ENCODE measurements around the gene ARHGAP10. TPM values are rescaled to one million over a fixed set of nuclear protein-coding genes. Genes with fewer than 3 reads are reported as not detected.

Gene ARHGAP10
- total and polyA plus RNA-seq, 2 donors (not counting 1 experiment from before 2014, with no cell fraction given), result 0.10 to 0.34 TPM

DNA sequence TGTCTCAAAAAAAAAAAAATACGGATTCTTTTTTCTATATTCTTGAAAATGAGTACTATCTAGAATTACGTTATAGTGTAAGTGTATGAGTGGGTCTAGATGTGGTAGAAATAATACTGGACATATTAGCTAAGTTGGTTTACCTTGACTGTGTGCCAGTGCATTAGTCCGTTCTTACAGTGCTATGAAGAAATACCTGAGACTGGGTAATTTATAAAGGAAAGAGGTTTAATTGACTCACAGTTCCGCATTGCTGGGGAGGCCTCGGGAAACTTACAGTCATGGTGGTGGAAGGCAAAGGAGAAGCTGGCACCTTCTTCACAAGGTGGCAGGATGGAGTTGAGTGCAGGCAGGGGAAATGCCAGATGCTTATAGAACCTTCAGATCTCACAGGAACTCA is 92.4 kb downstream of the ARHGAP10 start:
- TF ChIP-seq, protein P1, sequence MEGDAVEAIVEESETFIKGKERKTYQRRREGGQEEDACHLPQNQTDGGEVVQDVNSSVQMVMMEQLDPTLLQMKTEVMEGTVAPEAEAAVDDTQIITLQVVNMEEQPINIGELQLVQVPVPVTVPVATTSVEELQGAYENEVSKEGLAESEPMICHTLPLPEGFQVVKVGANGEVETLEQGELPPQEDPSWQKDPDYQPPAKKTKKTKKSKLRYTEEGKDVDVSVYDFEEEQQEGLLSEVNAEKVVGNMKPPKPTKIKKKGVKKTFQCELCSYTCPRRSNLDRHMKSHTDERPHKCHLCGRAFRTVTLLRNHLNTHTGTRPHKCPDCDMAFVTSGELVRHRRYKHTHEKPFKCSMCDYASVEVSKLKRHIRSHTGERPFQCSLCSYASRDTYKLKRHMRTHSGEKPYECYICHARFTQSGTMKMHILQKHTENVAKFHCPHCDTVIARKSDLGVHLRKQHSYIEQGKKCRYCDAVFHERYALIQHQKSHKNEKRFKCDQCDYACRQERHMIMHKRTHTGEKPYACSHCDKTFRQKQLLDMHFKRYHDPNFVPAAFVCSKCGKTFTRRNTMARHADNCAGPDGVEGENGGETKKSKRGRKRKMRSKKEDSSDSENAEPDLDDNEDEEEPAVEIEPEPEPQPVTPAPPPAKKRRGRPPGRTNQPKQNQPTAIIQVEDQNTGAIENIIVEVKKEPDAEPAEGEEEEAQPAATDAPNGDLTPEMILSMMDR (IDR thresholded peaks at IDR 0.05), result no peak
- TF ChIP-seq EZH2 (IDR thresholded peaks at IDR 0.05; ENCODE audit: borderline replicate concordance, insufficient read depth, low read depth, low read length, poor library complexity, severe bottlenecking), result no peak
- Histone ChIP-seq H3K4me1 (ENCODE audit: control insufficient read depth in 2 of 2, insufficient read depth in 2 of 2, low read length in 2 of 2) (no peaks in the 10 kb centered on the region), H3K36me3 (replicated peaks in 1 of 2; ENCODE audit: control extremely low read depth in 1 of 2, control insufficient read depth in 1 of 2, extremely low read depth in 1 of 2, insufficient read depth in 2 of 2, low read length in 1 of 2) (no peaks in the 10 kb centered on the region), H2AFZ (ENCODE audit: insufficient read depth, low read depth, low read length, poor library complexity, severe bottlenecking) (no peak overlapping the region), H4K20me1 (ENCODE audit: control insufficient read depth, insufficient read depth, low read length, poor library complexity, severe bottlenecking) (no peaks in the 10 kb centered on the region), H3K79me2 (ENCODE audit: control insufficient read depth, insufficient read depth, low read length) (no peaks in the 10 kb centered on the region), H3K4me2 (replicated peaks; ENCODE audit: low read depth, low read length, poor library complexity, severe bottlenecking) (no peak overlapping the region), H3K9ac (ENCODE audit: low read length) (no peak overlapping the region), H3K9me3 (ENCODE audit: control extremely low read depth in 1 of 3, control insufficient read depth in 2 of 3, insufficient read depth in 1 of 3, low read length in 2 of 3) (no peaks in the 10 kb centered on the region), H3K27ac (ENCODE audit: low read length in 2 of 2) (no peak overlapping the region), H3K4me3 (ENCODE audit: control extremely low read depth in 1 of 5, extremely low read depth in 1 of 5, insufficient read depth in 1 of 5, low read depth in 2 of 5, low read length in 4 of 5) (no peak overlapping the region), H3K27me3 (replicated peaks in 1 of 4; ENCODE audit: control extremely low read depth in 1 of 4, control insufficient read depth in 3 of 4, insufficient read depth in 4 of 4, low read length in 3 of 4) (no peaks in the 10 kb centered on the region)
- Mint-ChIP-seq H3K9me3 (ENCODE audit: insufficient read depth) (no peaks in the 10 kb centered on the region), H3K27ac (no peak overlapping the region), H3K4me1 (no peaks in the 10 kb centered on the region), H3K4me3 (no peak overlapping the region), H3K27me3 (no peaks in the 10 kb centered on the region)
- 98% methylated on average over 4 of the region's 5 CpGs for WGBS (ENCODE audit: insufficient coverage)
- CTCF ChIA-PET, result no interaction called here
- ATAC-seq (ENCODE audit: low read depth), result no peak
- intact Hi-C loops (cut with micrococcal nuclease), result no loop called here
- no peak for DNase-seq
- POLR2A ChIA-PET, result no interaction called here

DNA sequence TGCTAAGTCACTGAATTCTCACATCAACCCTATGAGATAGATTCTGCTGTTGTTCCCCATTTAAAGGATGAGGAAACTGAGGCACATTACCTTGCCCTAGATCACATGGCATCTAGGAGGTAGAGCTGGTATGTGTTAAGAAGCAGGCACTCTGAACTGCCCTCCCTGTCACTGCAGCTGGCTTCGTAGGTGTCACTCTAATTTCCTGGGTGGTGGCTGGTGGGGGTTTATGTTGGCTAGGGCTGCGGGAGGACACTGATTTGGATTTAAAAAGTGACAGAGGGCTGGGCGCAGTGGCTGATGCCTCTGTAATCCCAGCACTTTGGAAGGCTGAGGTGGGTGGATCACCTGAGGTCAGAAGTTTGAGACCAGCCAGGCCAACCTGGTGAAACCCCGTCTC is 93.0 kb downstream of the ARHGAP10 start:
- intact Hi-C loops (cut with micrococcal nuclease), result no loop called here
- Mint-ChIP-seq H3K27ac (no peak overlapping the region), H3K9me3 (ENCODE audit: insufficient read depth) (no peaks in the 10 kb centered on the region), H3K4me1 (no peaks in the 10 kb centered on the region), H3K4me3 (no peak overlapping the region), H3K27me3 (no peaks in the 10 kb centered on the region)
- 90% methylated on average over 2 of the region's 4 CpGs for WGBS (ENCODE audit: insufficient coverage)
- Histone ChIP-seq H3K9me3 (ENCODE audit: control extremely low read depth in 1 of 3, control insufficient read depth in 2 of 3, insufficient read depth in 1 of 3, low read length in 2 of 3) (no peaks in the 10 kb centered on the region), H2AFZ (ENCODE audit: insufficient read depth, low read depth, low read length, poor library complexity, severe bottlenecking) (no peak overlapping the region), H3K27me3 (replicated peaks in 1 of 4; ENCODE audit: control extremely low read depth in 1 of 4, control insufficient read depth in 3 of 4, insufficient read depth in 4 of 4, low read length in 3 of 4) (no peaks in the 10 kb centered on the region), H3K27ac (ENCODE audit: low read length in 2 of 2) (no peak overlapping the region), H3K36me3 (replicated peaks in 1 of 2; ENCODE audit: control extremely low read depth in 1 of 2, control insufficient read depth in 1 of 2, extremely low read depth in 1 of 2, insufficient read depth in 2 of 2, low read length in 1 of 2) (no peaks in the 10 kb centered on the region), H3K4me1 (ENCODE audit: control insufficient read depth in 2 of 2, insufficient read depth in 2 of 2, low read length in 2 of 2) (no peaks in the 10 kb centered on the region), H3K9ac (ENCODE audit: low read length) (no peak overlapping the region), H4K20me1 (ENCODE audit: control insufficient read depth, insufficient read depth, low read length, poor library complexity, severe bottlenecking) (no peaks in the 10 kb centered on the region), H3K4me2 (replicated peaks; ENCODE audit: low read depth, low read length, poor library complexity, severe bottlenecking) (no peak overlapping the region), H3K79me2 (ENCODE audit: control insufficient read depth, insufficient read depth, low read length) (no peaks in the 10 kb centered on the region), H3K4me3 (ENCODE audit: control extremely low read depth in 1 of 5, extremely low read depth in 1 of 5, insufficient read depth in 1 of 5, low read depth in 2 of 5, low read length in 4 of 5) (no peak overlapping the region)
- POLR2A ChIA-PET, result no interaction called here
- no peak for ATAC-seq (ENCODE audit: low read depth)
- DNase-seq, result no peak
- TF ChIP-seq EZH2 (IDR thresholded peaks at IDR 0.05; ENCODE audit: borderline replicate concordance, insufficient read depth, low read depth, low read length, poor library complexity, severe bottlenecking), result no peak
- TF ChIP-seq, protein P1 (IDR thresholded peaks at IDR 0.05), result no peak
- CTCF ChIA-PET, result no interaction called here

Data from B cell (primary cell).